Stimulated activated CD8-positive, alpha-beta memory T cell treated with anti-CD3 and anti-CD28 coated beads, Interleukin-2, amount 100 ng/mL, for 1 hour (primary cell): ENCODE measurements around the gene SLC25A2.
"Not testable (repeated sequence)": the region's sequence is repeated elsewhere in the genome, so short reads cannot be mapped to it uniquely, and the experiment has no call there.

Experiments
- DNase-seq, 2 donors: peaks; one replicate each; pipeline ENCODE4 v3.0.0-alpha.2; 2020; ENCODE audit warnings: low read depth in 2 of 2

The SLC25A2 gene

GRCh38 chr5:141303756-141304155, at the start of gene SLC25A2:
Gene SLC25A2, minus strand, starts transcription at chr5:141304049. Its CDS starts 184 bp downstream, at chr5:141303865.
- DNase-seq = no peak

DNA sequence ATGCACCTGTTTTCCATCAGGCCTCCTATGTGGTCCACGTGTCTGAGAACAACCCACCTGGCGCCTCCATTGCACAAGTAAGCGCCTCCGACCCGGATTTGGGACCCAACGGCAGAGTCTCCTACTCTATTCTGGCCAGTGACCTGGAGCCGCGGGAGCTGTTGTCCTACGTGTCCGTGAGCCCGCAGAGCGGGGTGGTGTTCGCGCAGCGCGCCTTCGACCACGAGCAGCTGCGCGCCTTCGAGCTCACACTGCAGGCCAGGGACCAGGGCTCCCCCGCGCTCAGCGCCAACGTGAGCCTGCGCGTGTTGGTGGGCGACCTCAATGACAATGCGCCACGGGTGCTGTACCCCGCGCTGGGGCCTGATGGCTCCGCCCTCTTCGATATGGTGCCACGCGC, 47.7 kb upstream of the SLC25A2 start:
- DNase-seq = no peak

GRCh38 chr5:141349917-141350619, 46.2 kb upstream of the SLC25A2 start, which contains the start of gene PCDHGB1:
Gene PCDHGB1, plus strand, starts transcription at chr5:141350099. Its CDS starts 162 bp downstream, at chr5:141350261.
- no peak for DNase-seq

GRCh38 chr5:141346017-141346416, 42.2 kb upstream of the SLC25A2 start:
- not testable (repeated sequence) for DNase-seq

DNA sequence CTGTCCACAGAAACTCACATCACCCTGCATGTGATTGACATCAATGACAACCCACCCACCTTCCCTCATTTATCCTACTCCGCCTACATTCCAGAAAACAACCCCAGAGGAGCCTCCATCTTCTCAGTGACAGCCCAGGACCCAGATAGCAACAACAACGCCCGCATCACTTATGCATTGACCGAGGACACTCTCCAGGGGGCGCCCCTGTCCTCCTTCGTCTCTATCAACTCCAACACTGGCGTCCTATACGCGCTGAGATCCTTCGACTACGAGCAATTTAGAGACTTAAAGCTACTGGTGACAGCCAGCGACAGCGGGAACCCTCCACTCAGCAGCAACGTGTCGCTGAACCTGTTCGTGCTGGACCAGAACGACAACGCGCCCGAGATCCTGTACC, 41.5 kb upstream of the SLC25A2 start:
- no peak for DNase-seq

DNA sequence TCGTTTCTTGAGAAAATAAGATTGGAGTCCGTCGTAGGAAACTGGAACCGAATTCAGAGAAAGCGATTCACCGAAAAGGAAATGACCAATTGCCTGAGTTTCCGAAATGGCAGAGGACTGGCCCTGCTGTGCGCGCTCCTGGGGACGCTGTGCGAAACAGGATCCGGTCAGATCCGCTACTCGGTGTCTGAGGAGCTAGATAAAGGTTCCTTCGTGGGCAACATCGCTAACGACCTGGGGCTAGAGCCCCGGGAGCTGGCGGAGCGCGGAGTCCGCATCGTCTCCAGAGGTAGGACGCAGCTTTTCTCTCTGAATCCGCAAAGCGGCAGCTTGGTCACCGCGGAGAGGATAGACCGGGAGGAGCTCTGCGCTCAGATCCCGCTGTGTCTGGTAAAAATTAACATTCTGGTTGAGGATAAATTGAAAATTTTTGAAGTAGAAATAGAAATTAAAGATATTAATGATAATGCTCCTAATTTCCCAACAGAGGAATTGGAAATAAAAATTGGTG, 40.2 kb upstream of the SLC25A2 start:
- DNase-seq = no peak

DNA sequence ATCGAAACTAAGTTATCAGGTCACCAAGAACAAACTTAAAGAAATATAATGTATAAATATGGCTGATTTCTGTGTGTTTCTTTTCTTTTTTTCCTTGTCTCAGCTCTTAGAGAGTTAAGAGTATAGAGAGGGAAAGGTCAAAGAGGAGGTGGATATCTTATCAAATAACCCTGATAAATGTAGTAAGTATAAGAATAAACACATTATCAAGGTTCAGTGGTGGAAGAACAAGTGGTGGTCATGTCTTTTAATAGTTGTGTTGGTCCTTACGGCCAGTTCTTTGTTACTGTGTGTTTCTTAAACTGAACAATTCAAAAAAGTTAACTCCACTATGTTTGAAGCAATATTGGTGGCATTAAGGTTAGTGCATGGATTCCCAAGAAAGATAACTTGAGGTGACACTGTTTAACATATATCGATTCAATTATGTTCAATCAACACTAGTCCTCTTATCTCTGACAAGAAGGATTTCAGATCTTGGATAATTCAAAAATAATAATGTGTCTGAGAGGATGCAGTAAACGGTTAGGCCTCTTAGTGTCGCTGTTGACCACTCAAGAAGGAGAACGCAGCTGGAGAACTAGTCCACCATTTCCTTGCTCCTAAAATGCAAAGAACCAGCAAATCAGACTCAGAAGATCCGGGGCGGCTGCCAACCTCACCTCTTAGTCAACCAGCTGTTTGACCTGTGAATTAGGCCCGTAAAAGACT, 39.5 kb upstream of the SLC25A2 start, which contains the start of gene PCDHGA3:
PCDHGA3 (plus strand) TSS at position 588 of the 711 bp plus-strand sequence. CDS start 205 bp downstream, outside the sequence.
- DNase-seq = no peak

GRCh38 chr5:141342773-141343172, 38.9 kb upstream of the SLC25A2 start:
- no peak for DNase-seq

- not testable (repeated sequence) for DNase-seq
These were observed 37.0 kb upstream of the SLC25A2 start for GRCh38 chr5:141340781-141341354.

DNA sequence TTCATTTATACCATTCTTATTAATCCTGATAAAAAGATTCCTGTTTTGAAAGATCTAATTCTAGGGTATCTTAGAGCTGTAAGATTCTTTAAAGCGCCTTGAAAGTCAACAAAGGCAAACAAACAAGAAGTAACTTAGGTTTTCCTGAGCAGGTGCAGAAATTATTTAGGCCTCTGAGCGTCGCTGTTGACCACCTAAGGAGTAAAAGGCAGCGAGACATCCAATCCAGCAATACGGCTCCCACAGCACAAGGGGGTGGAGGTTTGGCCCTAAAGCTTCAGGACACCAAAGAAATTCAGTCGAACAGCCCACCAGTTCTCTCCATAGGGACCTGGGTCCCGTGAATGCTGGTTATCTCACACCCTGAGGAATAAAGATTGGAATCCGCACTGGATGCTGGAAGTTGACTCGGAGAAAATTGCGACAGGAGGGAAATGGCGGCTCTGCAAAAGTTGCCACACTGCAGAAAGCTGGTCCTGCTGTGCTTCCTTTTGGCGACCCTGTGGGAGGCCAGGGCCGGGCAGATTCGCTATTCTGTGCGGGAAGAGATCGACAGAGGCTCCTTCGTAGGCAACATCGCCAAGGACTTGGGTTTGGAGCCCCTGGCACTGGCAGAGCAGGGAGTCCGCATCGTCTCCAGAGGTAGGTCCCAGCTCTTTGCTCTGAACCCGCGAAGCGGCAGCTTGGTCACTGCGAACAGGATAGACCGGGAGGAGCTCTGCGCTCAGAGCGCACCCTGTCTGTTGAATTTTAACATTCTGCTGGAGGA, 34.9 kb upstream of the SLC25A2 start, which contains the start of gene PCDHGA2:
PCDHGA2 (plus strand) TSS at position 223 of the 769 bp plus-strand sequence.
- DNase-seq = no peak

DNA sequence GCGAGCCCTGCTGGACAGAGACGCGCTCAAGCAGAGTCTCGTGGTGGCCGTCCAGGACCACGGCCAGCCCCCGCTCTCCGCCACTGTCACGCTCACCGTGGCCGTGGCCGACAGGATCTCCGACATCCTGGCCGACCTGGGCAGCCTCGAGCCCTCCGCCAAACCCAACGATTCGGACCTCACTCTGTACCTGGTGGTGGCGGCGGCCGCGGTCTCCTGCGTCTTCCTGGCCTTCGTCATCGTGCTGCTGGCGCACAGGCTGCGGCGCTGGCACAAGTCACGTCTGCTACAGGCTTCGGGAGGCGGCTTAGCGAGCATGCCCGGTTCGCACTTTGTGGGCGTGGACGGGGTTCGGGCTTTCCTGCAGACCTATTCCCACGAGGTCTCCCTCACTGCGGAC, 28.7 kb upstream of the SLC25A2 start:
- DNase-seq = not testable (repeated sequence)

GRCh38 chr5:141330299-141331080, 26.6 kb upstream of the SLC25A2 start, which contains the start of gene PCDHGA1:
Gene PCDHGA1, plus strand, starts transcription at chr5:141330514.
- DNase-seq = no peak

DNA sequence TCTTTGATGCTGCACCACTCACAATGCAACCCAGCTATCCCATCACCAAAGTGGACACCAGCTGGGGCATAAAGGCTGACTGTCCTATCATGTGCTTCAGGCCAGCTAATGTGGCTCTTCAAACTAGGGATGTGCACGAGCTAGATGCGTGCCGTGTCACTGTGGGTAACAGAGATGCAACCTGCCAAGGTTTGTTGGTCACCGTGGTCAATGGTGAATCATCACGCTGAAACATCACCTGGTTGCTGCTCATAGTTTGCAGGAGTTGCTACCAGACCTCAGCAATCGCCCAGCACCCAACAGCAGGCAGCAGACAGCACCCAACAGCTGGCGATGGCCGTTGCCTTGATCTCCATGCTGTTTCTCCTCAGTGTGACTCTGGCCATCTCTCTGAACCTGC, 24.4 kb upstream of the SLC25A2 start:
- DNase-seq = no peak

DNA sequence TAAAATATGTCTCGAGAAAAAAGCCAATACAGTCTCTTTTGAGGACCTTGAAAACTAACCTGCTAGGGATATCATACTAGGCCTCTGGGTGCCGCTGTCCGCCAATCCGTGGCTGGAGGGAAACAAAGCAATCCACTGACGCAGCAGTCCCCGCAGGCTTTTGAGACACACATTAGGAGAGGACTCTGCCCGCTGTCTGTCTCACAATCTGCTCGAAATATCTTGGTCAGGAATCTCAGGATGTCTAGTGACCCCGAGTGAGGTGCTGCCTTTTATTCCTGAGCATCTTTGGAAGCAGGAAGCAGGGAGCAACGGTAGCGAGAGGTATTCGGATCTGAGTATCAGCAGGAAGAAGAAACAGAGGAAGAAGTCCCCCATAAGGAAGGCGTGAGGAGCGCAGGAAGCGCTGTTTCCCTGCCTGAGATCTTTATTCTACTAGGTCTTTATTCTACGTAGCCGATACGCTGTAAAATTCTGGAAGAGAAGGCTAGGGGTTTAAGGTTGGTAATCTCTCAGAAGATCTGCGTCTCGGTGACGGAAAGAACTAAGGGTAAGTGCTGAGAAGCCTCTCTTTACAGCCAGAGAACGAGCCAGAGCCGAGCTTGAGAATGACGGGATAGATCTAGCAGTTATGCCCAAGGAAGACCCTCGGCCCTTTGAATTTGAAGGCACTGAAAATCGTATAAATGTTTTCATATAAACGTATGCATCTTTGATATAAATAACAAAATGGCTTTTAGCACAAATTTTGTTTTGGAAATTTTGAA, 22.4 kb upstream of the SLC25A2 start:
- DNase-seq = peak; percentile 31 to 43

GRCh38 chr5:141322261-141322660, 18.4 kb upstream of the SLC25A2 start:
- DNase-seq = no peak

- DNase-seq = peak; percentile 85 to 90
These were observed 16.6 kb upstream of the SLC25A2 start, which contains the start of gene TAF7 for GRCh38 chr5:141320225-141321169. Gene TAF7, minus strand, starts transcription at chr5:141320784. Its CDS starts 740 bp downstream, at chr5:141320044.

DNA sequence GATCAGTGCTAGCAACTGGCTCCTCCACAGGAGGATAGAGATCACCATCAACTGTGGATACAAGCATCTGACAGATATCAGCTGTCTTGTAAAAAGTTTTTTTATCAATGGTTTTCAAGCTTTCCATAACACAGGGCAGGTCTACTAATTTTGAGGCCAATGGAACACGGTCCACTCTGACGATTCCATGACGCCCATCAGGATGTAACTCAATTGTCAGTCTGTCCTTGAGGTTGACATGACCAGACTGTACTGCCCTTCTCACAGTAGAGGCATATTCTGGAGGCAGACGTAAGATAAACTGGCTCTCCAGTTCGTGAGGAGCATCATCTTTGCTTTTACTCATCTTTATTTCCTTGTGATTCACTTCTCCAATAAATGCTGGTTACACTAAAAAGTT, 15.8 kb upstream of the SLC25A2 start:
- no peak for DNase-seq

DNA sequence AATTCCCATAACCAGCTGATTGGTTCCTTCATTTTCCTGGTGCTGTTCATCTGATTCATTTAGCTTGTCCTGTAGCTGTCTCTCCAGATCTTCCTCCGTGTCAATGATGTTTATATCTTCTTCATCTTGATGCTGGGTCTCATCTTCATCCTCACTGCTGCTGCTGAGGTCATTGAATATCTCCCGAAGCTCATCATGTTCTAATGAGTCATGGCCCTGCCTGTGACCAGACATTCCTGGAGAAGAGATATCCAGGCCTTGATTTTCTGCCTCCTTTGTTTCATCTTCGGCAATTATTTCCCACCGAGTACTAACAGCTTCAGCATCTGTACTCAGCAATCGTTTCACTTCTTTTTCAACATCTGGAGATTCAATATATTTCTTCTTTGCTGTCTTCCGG, 15.4 kb upstream of the SLC25A2 start:
- DNase-seq = no peak

DNA sequence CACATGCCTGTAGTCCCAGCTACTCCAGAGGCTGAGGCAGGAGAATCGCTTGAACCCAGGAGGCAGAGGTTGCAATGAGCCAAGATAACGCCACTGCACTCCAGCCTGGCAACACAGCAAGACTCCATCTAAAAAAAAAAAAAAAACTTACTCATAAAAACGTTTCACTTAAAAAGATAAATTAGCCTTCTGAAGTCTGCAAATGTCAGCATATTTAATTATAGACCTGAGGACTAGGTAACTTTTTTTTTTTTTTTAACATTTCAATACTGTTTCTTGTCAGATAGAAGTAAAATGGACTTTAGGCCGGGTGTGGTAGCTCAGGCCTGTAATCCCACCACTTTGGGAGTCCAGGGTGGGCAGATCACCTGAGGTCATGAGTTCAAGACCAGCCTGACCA, 13.1 kb upstream of the SLC25A2 start:
- not testable (repeated sequence) for DNase-seq
